Uterus (tissue), 4 donors: ENCODE measurements around the gene PAPPA2. TPM values are rescaled to one million over a fixed set of nuclear protein-coding genes. Genes with fewer than 3 reads are reported as not detected.

Experiments used
- DNase-seq, 2 donors: peaks; one replicate each; pipeline ENCODE4 v3.0.0-alpha.2; 2019 to 2020
- H3K27ac ChIP-seq, 2 donors: fragments of 200-600 bp; sonication (generic); 1 replicate in 1 of 2; 2 replicates in 1 of 2; pipeline ENCODE4 v1.5.1; 2016 to 2018
- H3K27me3 ChIP-seq, 2 donors: fragments of 200-600 bp; sonication (generic); one replicate each; pipeline ENCODE4 v1.5.1; 2018 to 2019; ENCODE audit warnings: control low read depth in 1 of 2
- H3K36me3 ChIP-seq, 2 donors: fragments of 200-600 bp; sonication (generic); one replicate each; pipeline ENCODE4 v1.5.1; 2019; ENCODE audit warnings: control low read depth in 1 of 2
- H3K4me1 ChIP-seq, 2 donors: fragments of 200-600 bp; sonication (generic); one replicate each; pipeline ENCODE4 v1.5.1; 2018 to 2019; ENCODE audit warnings: control low read depth in 1 of 2
- H3K4me3 ChIP-seq, 2 donors: fragments of 200-600 bp; sonication (generic); 1 replicate in 1 of 2; 2 replicates in 1 of 2; pipeline ENCODE4 v1.5.1; 2018 to 2019; ENCODE audit warnings: mild to moderate bottlenecking in 1 of 2
- H3K9me3 ChIP-seq, 2 donors: fragments of 200-600 bp; sonication (generic); one replicate each; pipeline ENCODE4 v1.5.1; 2019; ENCODE audit warnings: control low read depth in 1 of 2
- CTCF ChIP-seq, 4 experiments: fragments of 200-600 bp in 2 of 4; fragments of 450-650 bp in 2 of 4; sonication (generic) in 2 of 4; IDR thresholded peaks; one replicate each; pipeline ENCODE4 v1.5.1; 2016 to 2019; ENCODE audit warnings: antibody characterized with exemption in 4 of 4, mild to moderate bottlenecking in 2 of 4, moderate library complexity in 1 of 4
- POLR2A ChIP-seq, 2 donors: fragments of 450-650 bp; IDR thresholded peaks; one replicate each; pipeline ENCODE4 v1.6.1; 2016; ENCODE audit warnings: antibody characterized with exemption in 2 of 2, mild to moderate bottlenecking in 1 of 2, moderate library complexity in 1 of 2
- intact Hi-C: fragments of 100-400 bp; cut with DNase I; formaldehyde crosslinking; loops from one replicate; pipeline ENCODE4 v1.15.1; 2023; ENCODE audit warnings: low total_unique reads
- total RNA-seq, 4 donors: library from RNA; depleted of rRNA in 3 of 4; stranded (reverse); fragments of >200 nt in 3 of 4; gene quantifications; one replicate each; pipeline versions ENCODE4 v1.1.0 to v1.2.4, GENCODE V29; 2014 to 2023
- donor health status: DM: yes; HTN: yes; CAD: no.

PAPPA2 gene
- total RNA-seq, 4 donors from 2014 or later: 0.51 to 4.0 (median 0.73) TPM; not detected in 1

DNA sequence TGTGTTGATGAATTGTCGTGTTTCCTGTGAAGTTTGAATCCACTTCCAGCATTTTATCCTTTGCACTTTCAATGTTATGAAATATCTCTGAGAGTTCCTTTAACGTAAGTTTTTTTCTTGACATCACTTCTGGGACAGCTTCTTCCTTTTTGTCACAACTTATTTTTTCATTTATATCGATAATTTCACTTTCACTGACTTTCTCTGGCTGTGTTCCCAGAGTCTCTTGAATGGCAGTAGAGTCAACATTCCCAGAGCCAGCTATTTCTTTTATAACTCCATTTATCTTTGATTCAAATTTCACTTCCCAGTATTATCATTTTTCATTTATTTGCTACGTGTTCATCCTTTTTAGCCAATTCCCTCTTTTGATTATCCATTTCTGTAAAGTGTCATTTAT is 256.5 kb downstream of the PAPPA2 start:
- intact Hi-C loops: no loop called here
- Histone ChIP-seq H3K9me3 (no peaks in the 10 kb centered on the region), H3K36me3 (no peaks in the 10 kb centered on the region), H3K27ac (no peak overlapping the region), H3K4me3 (no peak overlapping the region), H3K4me1 (no peaks in the 10 kb centered on the region), H3K27me3 (no peaks in the 10 kb centered on the region)
- TF ChIP-seq POLR2A (IDR thresholded peaks at IDR 0.05): no peak
- TF ChIP-seq CTCF (IDR thresholded peaks at IDR 0.05): no peak
- no peak for DNase-seq

GRCh38 chr1:176720838-176721237 is 257.9 kb downstream of the PAPPA2 start:
- H3K4me1 ChIP-seq: no peaks in the 10 kb centered on the region
- H3K36me3 ChIP-seq: no peaks in the 10 kb centered on the region
- no peak overlapping the region for H3K27ac ChIP-seq
- no peak for DNase-seq
- no peaks in the 10 kb centered on the region for H3K27me3 ChIP-seq
- no peak for TF ChIP-seq POLR2A (IDR thresholded peaks at IDR 0.05)
- no peak for TF ChIP-seq CTCF (IDR thresholded peaks at IDR 0.05)
- H3K9me3 ChIP-seq: no peaks in the 10 kb centered on the region
- intact Hi-C loops: no loop called here
- H3K4me3 ChIP-seq: no peak overlapping the region

DNA sequence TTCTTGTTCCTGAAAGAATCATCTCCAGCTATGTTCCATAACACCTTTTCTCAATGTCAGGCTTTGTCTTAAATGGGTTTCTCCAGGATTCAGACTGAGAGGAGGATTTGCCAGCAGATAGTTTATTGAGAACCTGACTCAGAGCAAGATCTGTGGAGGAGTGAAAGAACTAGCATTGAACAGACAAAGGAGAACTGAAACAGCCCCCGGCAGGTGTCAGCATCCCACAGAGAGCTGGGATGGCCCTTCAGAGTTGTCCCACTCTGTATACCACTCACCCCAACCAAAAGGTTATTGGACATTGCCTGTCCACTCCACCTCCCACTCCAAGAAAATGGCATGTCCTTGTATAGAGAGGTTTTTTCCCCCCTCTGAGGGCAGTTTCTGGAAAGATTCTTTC is 270.7 kb downstream of the PAPPA2 start:
- H3K36me3 ChIP-seq: no peaks in the 10 kb centered on the region
- H3K27me3 ChIP-seq: no peaks in the 10 kb centered on the region
- DNase-seq: no peak
- no peaks in the 10 kb centered on the region for H3K9me3 ChIP-seq
- H3K4me3 ChIP-seq: no peak overlapping the region
- H3K4me1 ChIP-seq: no peaks in the 10 kb centered on the region
- no peak overlapping the region for H3K27ac ChIP-seq
- no peak for TF ChIP-seq CTCF (IDR thresholded peaks at IDR 0.05)
- no peak for TF ChIP-seq POLR2A (IDR thresholded peaks at IDR 0.05)
- intact Hi-C loops: no loop called here

GRCh38 chr1:176735201-176735600 is 272.2 kb downstream of the PAPPA2 start:
- H3K36me3 ChIP-seq: no peaks in the 10 kb centered on the region
- intact Hi-C loops: no loop called here
- TF ChIP-seq POLR2A (IDR thresholded peaks at IDR 0.05) (no peak), CTCF (IDR thresholded peaks at IDR 0.05) (no peak)
- no peaks in the 10 kb centered on the region for H3K4me1 ChIP-seq
- no peak overlapping the region for H3K4me3 ChIP-seq
- DNase-seq: no peak
- no peaks in the 10 kb centered on the region for H3K27me3 ChIP-seq
- no peak overlapping the region for H3K27ac ChIP-seq
- no peaks in the 10 kb centered on the region for H3K9me3 ChIP-seq

GRCh38 chr1:176736015-176736414 is 273.0 kb downstream of the PAPPA2 start:
- intact Hi-C loops: no loop called here
- no peaks in the 10 kb centered on the region for H3K27me3 ChIP-seq
- no peak overlapping the region for H3K4me3 ChIP-seq
- no peak for DNase-seq
- no peaks in the 10 kb centered on the region for H3K9me3 ChIP-seq
- H3K27ac ChIP-seq: no peak overlapping the region
- H3K4me1 ChIP-seq: no peaks in the 10 kb centered on the region
- H3K36me3 ChIP-seq: no peaks in the 10 kb centered on the region
- TF ChIP-seq POLR2A (IDR thresholded peaks at IDR 0.05) (no peak), CTCF (IDR thresholded peaks at IDR 0.05) (no peak)
